NCI-H82 (cell line): Measurements from ENCODE around the gene CNN1.
"Not testable (repeated sequence)": the region's sequence is repeated elsewhere in the genome, so short reads cannot be mapped to it uniquely, and the experiment has no call there.

Source experiments
- DNase-seq: peaks from one replicate; lab custom pipeline; 2025; lab: John Stamatoyannopoulos, UW

CNN1 gene

DNA sequence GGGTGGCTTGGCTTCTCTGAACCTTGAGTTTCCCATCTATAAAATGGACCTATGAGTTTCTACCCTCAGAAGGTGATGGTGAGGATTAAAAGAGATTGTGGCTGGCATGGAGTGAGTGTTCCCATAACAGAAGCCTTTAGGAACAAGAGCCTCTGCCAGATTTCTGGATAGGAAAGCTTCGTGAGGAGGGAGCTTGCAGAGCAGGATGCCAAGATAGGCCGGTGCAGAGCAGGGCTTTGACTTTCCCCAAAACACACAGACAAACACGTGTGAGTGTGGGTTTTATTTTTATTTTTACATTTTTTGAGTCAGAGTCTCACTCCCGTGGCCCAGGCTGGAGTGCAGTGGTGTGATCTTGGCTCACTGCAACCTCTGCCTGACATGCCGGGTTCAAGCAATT is 3.7 kb upstream of the CNN1 start:
- no peak for DNase-seq

- DNase-seq = peak; percentile 88
Measured at GRCh38 chr19:11535792-11536595, 2.7 kb upstream of the CNN1 start.

GRCh38 chr19:11539495-11540365 is 1.1 kb downstream of the CNN1 start:
- DNase-seq = peak; percentile 21

DNA sequence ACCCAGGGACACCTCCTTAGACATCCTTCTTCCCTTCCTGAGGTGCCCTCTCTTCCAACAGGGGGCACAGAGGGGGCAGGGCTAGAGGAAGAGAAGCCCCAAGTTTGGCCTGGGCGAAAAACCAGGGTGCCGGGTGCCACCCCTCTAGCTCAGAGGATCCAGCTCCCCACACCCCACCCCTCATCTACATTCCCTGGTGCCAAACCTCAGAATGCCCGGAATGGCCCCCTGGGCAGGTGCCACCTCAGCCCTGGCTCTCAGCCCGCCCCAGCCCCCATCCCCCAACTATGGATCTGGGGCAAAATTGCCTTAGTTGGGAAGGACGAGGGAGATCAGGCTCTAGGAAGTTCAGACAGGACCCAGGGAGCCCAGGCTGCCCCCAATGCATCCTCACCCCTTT is 2.0 kb downstream of the CNN1 start:
- DNase-seq = no peak

GRCh38 chr19:11541238-11541637 is 2.6 kb downstream of the CNN1 start:
- DNase-seq = no peak

DNA sequence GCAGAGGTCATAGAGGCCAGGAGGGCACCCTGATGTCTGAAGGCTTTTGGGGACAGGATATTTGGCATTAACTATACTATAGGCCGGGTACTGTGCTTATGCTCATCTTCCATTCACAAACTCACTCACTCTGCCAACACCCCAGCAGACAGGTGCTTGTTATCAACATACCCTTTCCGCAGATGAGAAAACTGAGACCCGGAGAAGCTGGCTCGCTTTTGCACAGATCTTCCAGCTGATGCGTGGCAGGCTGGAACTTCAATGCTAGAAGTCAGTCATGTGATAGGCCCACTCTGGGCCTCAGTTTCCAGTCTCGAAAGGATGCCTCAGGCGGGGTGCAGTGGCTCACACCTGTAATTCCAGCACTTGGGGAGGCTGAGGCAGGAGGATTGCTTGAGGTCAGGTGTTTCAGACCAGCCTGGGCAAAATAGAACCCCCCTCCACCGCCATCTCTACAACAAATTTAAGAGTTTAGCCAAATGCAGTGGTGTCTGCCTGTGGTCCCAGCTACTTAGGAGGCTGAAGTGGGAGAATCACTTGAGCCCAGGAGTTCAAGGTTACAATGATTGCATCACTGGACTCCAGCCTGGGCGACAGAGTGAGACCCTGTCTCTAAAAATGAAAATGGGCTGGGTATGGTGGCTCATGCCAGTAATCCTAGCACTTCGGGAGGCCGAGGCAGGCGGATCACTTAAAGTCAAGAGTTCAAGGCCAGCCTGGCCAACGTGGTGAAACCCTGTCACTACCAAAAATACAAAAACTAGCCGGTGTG is 9.5 kb downstream of the CNN1 start:
- DNase-seq = no peak

DNA sequence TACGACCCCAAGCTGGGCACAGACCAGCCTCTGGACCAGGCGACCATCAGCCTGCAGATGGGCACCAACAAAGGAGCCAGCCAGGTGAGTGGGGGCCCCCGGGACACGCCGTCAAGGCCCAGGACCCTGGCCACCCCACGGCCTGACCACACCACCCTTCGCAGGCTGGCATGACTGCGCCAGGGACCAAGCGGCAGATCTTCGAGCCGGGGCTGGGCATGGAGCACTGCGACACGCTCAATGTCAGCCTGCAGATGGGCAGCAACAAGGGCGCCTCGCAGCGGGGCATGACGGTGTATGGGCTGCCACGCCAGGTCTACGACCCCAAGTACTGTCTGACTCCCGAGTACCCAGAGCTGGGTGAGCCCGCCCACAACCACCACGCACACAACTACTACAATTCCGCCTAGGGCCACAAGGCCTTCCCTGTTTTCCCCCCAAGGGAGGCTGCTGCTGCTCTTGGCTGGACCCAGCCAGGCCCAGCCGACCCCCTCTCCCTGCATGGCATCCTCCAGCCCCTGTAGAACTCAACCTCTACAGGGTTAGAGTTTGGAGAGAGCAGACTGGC is 10.8 kb downstream of the CNN1 start:
- DNase-seq = no peak

DNA sequence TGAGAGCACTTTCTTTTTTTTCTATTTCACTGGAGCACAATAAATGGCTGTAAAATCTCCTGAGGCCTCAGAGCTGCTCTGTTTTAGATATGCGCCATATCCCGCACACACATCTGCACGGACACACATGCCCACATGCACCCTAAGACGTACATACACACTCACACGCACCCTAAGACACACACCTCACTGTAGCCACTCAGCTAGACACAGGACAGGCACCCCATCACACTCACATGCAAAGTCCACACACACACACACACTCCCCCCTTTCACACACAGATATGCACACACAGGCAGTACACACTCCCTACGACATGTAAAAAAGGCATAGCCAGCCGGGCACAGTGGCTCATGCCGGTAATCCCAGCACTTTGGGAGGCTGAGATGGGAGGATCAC is 11.6 kb downstream of the CNN1 start:
- no peak for DNase-seq

DNA sequence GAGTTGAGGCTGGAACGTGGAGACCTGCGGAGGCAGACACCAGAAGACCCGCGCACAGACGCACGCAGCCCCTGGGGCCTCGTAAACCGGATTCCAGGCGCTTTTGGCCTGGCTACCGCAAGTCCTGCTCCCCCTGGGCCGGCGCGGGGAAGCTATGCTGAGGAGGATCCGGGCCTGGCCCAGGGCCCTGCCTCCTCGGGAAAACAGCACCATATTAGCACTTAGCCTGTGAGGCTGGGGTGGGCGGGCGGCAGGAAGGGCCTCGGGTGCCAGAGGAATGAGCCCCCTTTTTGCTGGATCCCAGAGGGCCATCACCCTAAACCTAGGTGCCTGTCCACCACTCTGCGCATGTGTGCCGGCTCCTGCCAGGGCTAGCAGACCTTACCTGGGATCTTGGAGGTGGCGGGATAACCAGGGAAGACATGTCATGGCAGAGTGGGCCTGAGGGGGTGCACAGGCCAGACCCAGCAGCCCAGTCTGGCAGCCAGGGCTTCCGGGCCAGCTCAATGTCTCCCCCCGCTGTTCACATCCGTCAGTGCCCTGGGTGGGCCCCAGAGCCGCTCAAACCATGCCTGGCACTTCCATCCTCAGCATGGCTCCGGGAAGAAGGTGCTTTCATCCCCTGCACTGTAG is 13.1 kb downstream of the CNN1 start:
- DNase-seq = peak; percentile 19

DNA sequence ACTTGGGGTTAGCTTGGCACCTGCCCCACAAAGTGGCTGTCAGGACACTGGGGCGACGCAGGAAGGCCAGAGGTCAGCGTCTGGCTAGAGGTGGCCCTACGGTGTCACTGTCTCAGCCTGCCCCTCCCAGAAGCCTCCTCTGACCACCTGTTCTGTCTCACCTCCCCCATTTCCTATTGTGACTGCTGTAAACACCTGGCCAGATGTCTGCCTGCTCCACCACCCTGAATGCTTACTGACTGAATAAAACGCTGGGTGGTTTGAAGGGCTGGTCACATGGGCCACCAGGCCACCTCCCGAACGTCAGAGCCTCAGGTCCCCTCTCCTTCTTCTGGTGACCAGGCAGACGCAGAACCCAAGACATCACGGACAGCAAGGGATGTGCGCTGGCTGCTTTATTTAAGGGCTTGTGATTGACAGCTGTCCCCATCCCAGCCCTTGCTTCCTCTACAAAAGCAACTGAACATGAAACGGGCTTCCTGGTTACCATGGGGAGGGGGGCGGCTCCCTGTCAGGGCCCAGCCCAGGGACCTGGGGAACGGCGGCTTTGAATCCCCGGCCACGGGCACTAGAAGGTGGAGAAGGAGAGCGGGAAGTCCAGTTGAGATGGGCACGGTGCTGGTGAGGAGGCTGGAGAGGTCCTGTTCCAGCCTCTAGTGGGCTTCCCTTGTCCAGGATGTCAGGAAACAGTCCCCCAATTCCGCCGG is 14.2 kb downstream of the CNN1 start:
- DNase-seq = no peak

DNA sequence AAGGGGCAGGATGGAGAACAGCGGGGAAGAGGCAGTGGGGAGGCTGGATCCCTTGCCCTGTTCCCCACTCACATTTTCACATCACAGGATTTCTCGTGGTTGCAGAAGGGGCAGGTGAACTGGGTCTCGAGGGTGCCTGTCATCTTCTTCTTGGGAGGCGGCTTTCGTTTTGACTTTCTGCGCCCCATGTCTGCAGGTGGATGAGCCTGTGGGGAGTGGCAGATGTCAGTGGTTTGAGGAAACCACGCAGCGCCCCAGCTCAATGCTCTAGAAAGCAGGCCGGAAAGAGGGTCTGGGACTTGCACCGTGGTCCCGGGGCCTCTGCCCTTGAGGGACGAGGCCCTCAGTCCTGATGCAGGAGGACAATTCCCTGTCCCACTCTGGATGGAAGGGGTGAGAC is 15.5 kb downstream of the CNN1 start:
- DNase-seq = no peak

- DNase-seq = no peak
Measured at GRCh38 chr19:11555246-11555645, 16.6 kb downstream of the CNN1 start.

GRCh38 chr19:11556634-11557420 is 18.2 kb downstream of the CNN1 start:
- DNase-seq = no peak

GRCh38 chr19:11558881-11559828 is 20.5 kb downstream of the CNN1 start, which contains the start of gene ELOF1:
TSS of gene ELOF1 (minus strand) at chr19:11559230. CDS start at chr19:11554347, 4,883 bp downstream.
- peak; percentile 98 for DNase-seq

DNA sequence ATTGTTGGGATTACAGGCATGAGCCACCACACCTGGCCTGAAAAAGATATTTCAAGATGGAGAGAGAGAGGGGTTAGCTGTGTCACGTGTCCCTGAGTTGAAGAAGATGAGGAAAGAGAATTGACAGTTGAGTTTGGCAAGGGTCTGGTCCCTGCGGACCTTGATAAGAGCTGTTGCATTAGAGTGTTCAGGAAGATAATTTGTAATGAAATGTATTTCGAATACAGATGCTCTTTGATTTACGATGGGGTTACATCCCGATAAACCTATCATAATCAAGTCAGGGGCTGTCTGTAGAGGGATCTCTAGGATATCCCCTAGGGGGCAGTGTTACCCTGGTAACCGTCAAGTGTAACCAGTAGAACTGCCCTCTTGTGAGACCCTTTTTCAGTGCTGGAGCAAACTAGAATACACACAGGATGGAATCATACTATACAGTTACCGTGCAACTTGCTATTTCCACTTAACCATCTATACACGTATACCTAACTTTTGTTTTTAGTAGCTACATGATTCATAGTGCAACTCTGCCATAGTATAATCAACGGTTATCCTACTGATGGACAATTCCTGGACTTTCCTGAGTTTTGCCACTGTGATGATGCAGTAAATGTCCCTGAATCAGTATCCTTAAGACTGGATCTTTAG is 21.9 kb downstream of the CNN1 start:
- DNase-seq = peak; percentile 91

GRCh38 chr19:11563532-11563931 is 24.9 kb downstream of the CNN1 start:
- DNase-seq = no peak

GRCh38 chr19:11564082-11564807 is 25.6 kb downstream of the CNN1 start:
- not testable (repeated sequence) for DNase-seq

- DNase-seq = not testable (repeated sequence)
Measured at GRCh38 chr19:11565649-11565980, 27.0 kb downstream of the CNN1 start.
